IMR-90 (cell line): Measurements from ENCODE around the gene PIH1D1. TPM values are rescaled to one million over a fixed set of nuclear protein-coding genes. Genes with fewer than 3 reads are reported as not detected.
A peak's percentile ranks its signal among the peaks of the same experiment; 100 is the strongest.

Source experiments
- ATAC-seq: fragments of 200-7000 bp; cut with Tn5 transposase; 2 replicates; pipeline ENCODE4 v1.9.1; 2020; ENCODE audit warnings: low read depth, mild to moderate bottlenecking, moderate library complexity
- BruUV-seq: library from RNA; stranded (reverse); fragments of 400-500 nt; replicated peaks from 2 replicates; lab custom pipeline; 2021; lab: Mats Ljungman, UMichigan
- CTCF ChIA-PET: fragments of 300-600 bp; formaldehyde crosslinking; extraction: SDS; loops from one replicate; lab custom pipeline; 2021; ENCODE audit warnings: antibody characterized with exemption; lab: Yijun Ruan, JAX
- POLR2A ChIA-PET: fragments of 300-600 bp; sonication (Branson Sonifier 250); formaldehyde crosslinking; loops from one replicate; lab custom pipeline; 2022; ENCODE audit warnings: antibody characterized with exemption; ENCODE audit not compliant: unreplicated experiment; lab: Charles Lee
- DNase-seq: peaks from one replicate; pipeline ENCODE4 v3.0.0; 2013
- H2AFZ ChIP-seq: replicated peaks from 2 replicates; pipeline ENCODE3; 2013; ENCODE audit warnings: low read length, mild to moderate bottlenecking; ENCODE audit not compliant: poor library complexity
- H2AK5ac ChIP-seq: 2 replicates; pipeline ENCODE4 v1.6.1; 2013; ENCODE audit warnings: low read depth, low read length, inconsistent platforms
- H2AK9ac ChIP-seq: replicated peaks from 2 replicates; pipeline ENCODE3; 2013; ENCODE audit warnings: mild to moderate bottlenecking, low read depth, low read length, moderate library complexity; ENCODE audit not compliant: poor library complexity
- H2BK120ac ChIP-seq: 2 replicates; pipeline ENCODE4 v1.6.1; 2013; ENCODE audit warnings: low read depth, low read length, inconsistent platforms
- H2BK15ac ChIP-seq: 3 replicates; pipeline ENCODE4 v1.6.1; 2013; ENCODE audit warnings: low read depth, low read length, inconsistent platforms
- H2BK20ac ChIP-seq: 2 replicates; pipeline ENCODE4 v1.6.1; 2013; ENCODE audit warnings: low read depth, mild to moderate bottlenecking, inconsistent platforms, low read length, moderate library complexity
- H2BK5ac ChIP-seq: 2 replicates; pipeline ENCODE4 v1.6.1; 2013; ENCODE audit warnings: mild to moderate bottlenecking, low read depth, low read length, inconsistent platforms; ENCODE audit not compliant: poor library complexity, severe bottlenecking
- H3K14ac ChIP-seq: replicated peaks from 2 replicates; pipeline ENCODE4 v1.6.1; 2013; ENCODE audit warnings: low read depth, low read length, inconsistent platforms
- H3K18ac ChIP-seq: 2 replicates; pipeline ENCODE4 v1.6.1; 2013; ENCODE audit warnings: low read depth, low read length, control low read depth
- H3K23ac ChIP-seq: 2 replicates; pipeline ENCODE4 v1.6.1; 2013; ENCODE audit warnings: low read depth, low read length, inconsistent platforms
- H3K27ac ChIP-seq: 2 replicates; pipeline ENCODE4 v1.5.1; 2013; ENCODE audit warnings: mild to moderate bottlenecking, control low read depth, low read length; ENCODE audit not compliant: insufficient read depth
- H3K27me3 ChIP-seq: 2 replicates; pipeline ENCODE4 v1.6.1; 2013; ENCODE audit warnings: low read length; ENCODE audit not compliant: control insufficient read depth, insufficient read depth
- H3K36me3 ChIP-seq: 2 replicates; pipeline ENCODE4 v1.6.1; 2013; ENCODE audit warnings: low read length, mixed read lengths; ENCODE audit not compliant: control insufficient read depth, insufficient read depth
- H3K4ac ChIP-seq: 2 replicates; pipeline ENCODE4 v1.6.1; 2013; ENCODE audit warnings: low read depth, low read length, inconsistent platforms
- H3K4me1 ChIP-seq: 2 replicates; pipeline ENCODE4 v1.6.1; 2013; ENCODE audit warnings: low read length, mixed read lengths; ENCODE audit not compliant: control insufficient read depth, insufficient read depth
- H3K4me2 ChIP-seq: 2 replicates; pipeline ENCODE4 v1.6.1; 2013; ENCODE audit warnings: low read depth, mild to moderate bottlenecking, control low read depth, low read length, moderate library complexity
- H3K4me3 ChIP-seq: 2 replicates; pipeline ENCODE4 v1.5.1; 2013; ENCODE audit warnings: low read depth, mild to moderate bottlenecking, control low read depth, low read length, moderate library complexity; ENCODE audit not compliant: insufficient read depth
- H3K56ac ChIP-seq: 2 replicates; pipeline ENCODE4 v1.6.1; 2013; ENCODE audit warnings: low read length, inconsistent platforms; ENCODE audit not compliant: insufficient read depth; ENCODE audit errors: extremely low read depth
- H3K79me1 ChIP-seq, 2 experiments: 2 replicates each; pipeline ENCODE4 v1.6.1; 2013; ENCODE audit warnings: low read length in 2 of 2, inconsistent platforms in 1 of 2, low read depth in 1 of 2
- H3K9ac ChIP-seq: 2 replicates; pipeline ENCODE4 v1.6.1; 2013; ENCODE audit warnings: low read depth, low read length, control low read depth
- H3K9me1 ChIP-seq: 2 replicates; pipeline ENCODE4 v1.6.1; 2013; ENCODE audit warnings: low read length, inconsistent platforms; ENCODE audit not compliant: insufficient read depth
- H3K9me3 ChIP-seq: 2 replicates; pipeline ENCODE4 v1.6.1; 2013; ENCODE audit warnings: low read length; ENCODE audit not compliant: control insufficient read depth, insufficient read depth
- H4K20me1 ChIP-seq: 2 replicates; pipeline ENCODE4 v1.6.1; 2013; ENCODE audit warnings: low read length, inconsistent platforms; ENCODE audit not compliant: insufficient read depth
- H4K5ac ChIP-seq: 2 replicates; pipeline ENCODE4 v1.6.1; 2013; ENCODE audit warnings: mild to moderate bottlenecking, low read depth, low read length, control low read depth
- H4K8ac ChIP-seq, 2 experiments: 2 replicates each; pipeline ENCODE4 v1.6.1; 2013; ENCODE audit warnings: low read depth in 2 of 2, low read length in 2 of 2, control low read depth in 1 of 2, inconsistent platforms in 1 of 2
- H4K91ac ChIP-seq: 2 replicates; pipeline ENCODE4 v1.6.1; 2013; ENCODE audit warnings: low read depth, low read length, inconsistent platforms; ENCODE audit not compliant: insufficient read depth
- CEBPB ChIP-seq: IDR thresholded peaks from 2 replicates; pipeline ENCODE4 v1.6.1; 2012; ENCODE audit warnings: low read depth, low read length, improper control_type of control experiment
- CHD1 ChIP-seq: IDR thresholded peaks from 2 replicates; pipeline ENCODE4 v1.6.1; 2012; ENCODE audit warnings: low read depth, low read length, improper control_type of control experiment
- CTCF ChIP-seq: conservative IDR thresholded peaks from 2 replicates; pipeline ENCODE4 v1.5.1; 2012; ENCODE audit warnings: mild to moderate bottlenecking, low read depth, low read length, improper control_type of control experiment
- MAZ ChIP-seq: IDR thresholded peaks from 2 replicates; pipeline ENCODE4 v1.6.1; 2012; ENCODE audit warnings: low read depth, mild to moderate bottlenecking, low read length, improper control_type of control experiment, moderate library complexity, borderline replicate concordance
- MXI1 ChIP-seq: IDR thresholded peaks from 2 replicates; pipeline ENCODE4 v1.6.1; 2012; ENCODE audit warnings: low read depth, mild to moderate bottlenecking, low read length, moderate library complexity, borderline replicate concordance
- POLR2A ChIP-seq: IDR thresholded peaks from 2 replicates; pipeline ENCODE4 v1.6.1; 2012; ENCODE audit warnings: mild to moderate bottlenecking, low read depth, low read length
- RAD21 ChIP-seq: IDR thresholded peaks from 2 replicates; pipeline ENCODE4 v1.6.1; 2012; ENCODE audit warnings: low read length, improper control_type of control experiment
- RFX5 ChIP-seq: IDR thresholded peaks from 2 replicates; pipeline ENCODE4 v1.8.0; 2012; ENCODE audit warnings: low read depth, mild to moderate bottlenecking, low read length, moderate library complexity
- SMC3 ChIP-seq: fragments of 150-350 bp; IDR thresholded peaks from 2 replicates; pipeline ENCODE4 v1.6.1; 2016; ENCODE audit warnings: low read depth, mild to moderate bottlenecking, antibody characterized with exemption, low read length, moderate library complexity
- WGBS, 2 experiments: methylation state at CpG; one replicate each; pipeline versions ENCODE4 v1.1.5 to v1.1.7; 2013; ENCODE audit warnings: missing lambda C conversion rate in 2 of 2; ENCODE audit not compliant: insufficient read length in 1 of 2; ENCODE audit errors: extremely low coverage in 2 of 2; 5-methylcytosine and 5-hydroxymethylcytosine counted together
- dilution Hi-C: fragments of 300-500 bp; cut with HindIII; formaldehyde crosslinking; loops from one replicate; pipeline ENCODE4 v1.14.3; 2018; ENCODE audit warnings: low sequenced_read_pairs; ENCODE audit not compliant: unreplicated experiment
- in situ Hi-C: fragments of 300-500 bp; cut with MboI; formaldehyde crosslinking; loops from 3 replicates; pipeline ENCODE4 v1.14.3; 2019; ENCODE audit warnings: low sequenced_read_pairs, inconsistent platforms, mixed read lengths
- intact Hi-C: fragments of 100-400 bp; cut with micrococcal nuclease; formaldehyde crosslinking; loops from 2 replicates; pipeline ENCODE4 v1.10.0; 2022
- polyA plus RNA-seq, 3 experiments: library from polyadenylated mRNA; depleted of rRNA; stranded (reverse); fragments of >200 nt; gene quantifications; 2 replicates each; pipeline ENCODE4 v1.2.3, GENCODE V29; 2012; ENCODE audit warnings: low replicate concordance in 1 of 3
- total RNA-seq: library from RNA; depleted of rRNA; stranded (reverse); fragments of >200 nt; gene quantifications from 2 replicates; pipeline ENCODE4 v1.2.3, GENCODE V29; 2012

PIH1D1 gene
- total and polyA plus RNA-seq, 2 of the 4 experiments (the other 2 are of a cell fraction) = 77.9 to 122 TPM

- TF ChIP-seq MXI1 = peak; percentile 12; the same call in 1 of the 2 replicates
- peak; percentile 9; the same call in 1 of the 2 replicates for TF ChIP-seq MAZ
Measured at GRCh38 chr19:49453013-49453756, 1.6 kb upstream of the PIH1D1 start, which contains the start of gene ALDH16A1 (continued).

- DNase-seq = no peak
Measured at GRCh38 chr19:49450405-49450804, 1.2 kb downstream of the PIH1D1 start.

More at GRCh38 chr19:49450405-49450804, 1.2 kb downstream of the PIH1D1 start:
- Histone ChIP-seq H3K56ac (no peak overlapping the region), H3K9me1 (peaks cover 11% of the 10 kb centered on the region), H3K36me3 (peaks cover 4% of the 10 kb centered on the region), H3K79me1 (peaks cover 23 to 50% of the 10 kb centered on the region in 2 experiments), H2BK5ac (no peak overlapping the region), H3K27me3 (no peaks in the 10 kb centered on the region), H4K20me1 (peaks cover 3% of the 10 kb centered on the region; the same call in 1 of the 2 replicates), H4K5ac (no peak overlapping the region), H3K18ac (no peak overlapping the region), H3K4me3 (no peak overlapping the region), H3K9ac (no peak overlapping the region; the same call in 1 of the 2 replicates), H3K9me3 (no peaks in the 10 kb centered on the region), H2AK5ac (0 out of 2 replicates have a peak overlapping the region, but pooled peaks have one; percentile 2), H4K91ac (no peak overlapping the region), H3K4ac (no peak overlapping the region), H3K23ac (peak overlapping the region; percentile 16; the same call in 1 of the 2 replicates), H2BK120ac (no peak overlapping the region), H3K27ac (no peak overlapping the region), H3K4me1 (peaks cover 2% of the 10 kb centered on the region; the same call in 1 of the 2 replicates), H3K4me2 (peak overlapping the region; percentile 63), H3K14ac (peak overlapping the region; percentile 52; the same call in 1 of the 2 replicates), H2BK20ac (no peak overlapping the region), H4K8ac (no peak overlapping the region), H2BK15ac (no peak overlapping the region), H2AK9ac (peak overlapping the region; percentile 89), H2AFZ (no peak overlapping the region)
- CTCF ChIA-PET = no interaction called here
- in situ Hi-C loops (no loop called here), dilution Hi-C loops (no loop called here), intact Hi-C loops (no loop called here)
- POLR2A ChIA-PET = no interaction called here
- no peak for ATAC-seq
- no peak for TF ChIP-seq RFX5
- TF ChIP-seq CEBPB = no peak
- no peak for TF ChIP-seq RAD21
- TF ChIP-seq CHD1 = no peak
- TF ChIP-seq SMC3 = no peak
- no peak for TF ChIP-seq MXI1
- TF ChIP-seq POLR2A = no peak
- TF ChIP-seq CTCF = no peak
- 94% methylated on average over 3 of the region's 7 CpGs; no CpG with 5 or more reads in 1 of the 2 experiments for WGBS, 2 experiments
- no TSS peak for BruUV-seq
